Measurements from ENCODE around the gene CERS6.

Gene CERS6

DNA sequence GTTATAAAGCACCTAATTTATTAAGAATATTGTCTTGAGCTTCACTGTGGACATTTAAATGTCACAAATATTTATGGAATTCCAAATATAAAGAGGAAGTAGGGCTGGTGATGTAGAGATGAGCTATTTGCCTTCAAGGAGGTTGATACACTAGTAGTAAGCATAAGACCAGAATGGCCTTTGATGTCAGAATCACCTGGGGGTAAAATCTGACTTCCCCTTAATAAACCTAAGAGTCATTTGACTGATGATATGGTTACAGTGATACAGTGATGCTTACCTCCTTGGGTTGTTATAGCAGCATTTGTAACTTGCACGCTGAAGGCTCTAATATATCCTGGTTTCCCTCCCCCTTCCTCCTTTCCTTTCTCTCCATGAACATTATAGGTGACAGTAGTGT lies 143.7 kb downstream of the CERS6 start:
- no peak for DNase-seq (ENCODE audit: low read depth, low spot score)
- TF ChIP-seq CTCF (IDR thresholded peaks at IDR 0.05; ENCODE audit: insufficient read depth, low read length, missing control alignments), result no peak
- POLR2A ChIA-PET, result no interaction called here
- no peak overlapping the region for H3K4me3 ChIP-seq (ENCODE audit: low read depth, low read length)
- CTCF ChIA-PET, result interaction anchor here (1.5 kb wide), 1 partner anchor 9 kb away, joined by 3 read pairs; no protein-coding TSS in a partner anchor

- TF ChIP-seq CTCF (IDR thresholded peaks at IDR 0.05; ENCODE audit: insufficient read depth, low read length, missing control alignments), result no peak
- H3K4me3 ChIP-seq (ENCODE audit: low read depth, low read length), result no peak overlapping the region
- ChIA-PET CTCF (no interaction called here), POLR2A (no interaction called here)
- no peak for DNase-seq (ENCODE audit: low read depth, low spot score)
Observed at GRCh38 chr2:168600949-168601348, 144.9 kb downstream of the CERS6 start.

DNA sequence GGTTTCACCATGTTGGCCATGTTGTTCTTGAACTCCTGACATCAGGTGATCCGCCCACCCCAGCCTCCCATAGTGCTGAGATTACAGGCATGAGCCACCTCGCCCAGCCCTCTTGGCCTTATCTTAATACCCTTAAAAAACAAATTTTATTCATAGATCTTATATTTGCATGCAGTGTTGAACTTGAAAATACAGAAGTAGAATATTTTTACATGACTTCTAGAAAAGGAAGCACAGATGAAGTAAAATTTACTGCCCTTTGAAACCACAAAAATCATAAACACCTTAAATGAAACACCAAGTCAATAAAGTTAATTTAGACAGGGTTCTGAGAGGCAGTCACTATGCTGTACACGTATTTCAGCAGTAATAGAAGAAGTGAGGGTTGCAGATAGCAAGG lies 145.7 kb downstream of the CERS6 start:
- POLR2A ChIA-PET, result no interaction called here
- TF ChIP-seq CTCF (IDR thresholded peaks at IDR 0.05; ENCODE audit: insufficient read depth, low read length, missing control alignments), result no peak
- DNase-seq (ENCODE audit: low read depth, low spot score), result no peak
- CTCF ChIA-PET, result no interaction called here
- no peak overlapping the region for H3K4me3 ChIP-seq (ENCODE audit: low read depth, low read length)

DNA sequence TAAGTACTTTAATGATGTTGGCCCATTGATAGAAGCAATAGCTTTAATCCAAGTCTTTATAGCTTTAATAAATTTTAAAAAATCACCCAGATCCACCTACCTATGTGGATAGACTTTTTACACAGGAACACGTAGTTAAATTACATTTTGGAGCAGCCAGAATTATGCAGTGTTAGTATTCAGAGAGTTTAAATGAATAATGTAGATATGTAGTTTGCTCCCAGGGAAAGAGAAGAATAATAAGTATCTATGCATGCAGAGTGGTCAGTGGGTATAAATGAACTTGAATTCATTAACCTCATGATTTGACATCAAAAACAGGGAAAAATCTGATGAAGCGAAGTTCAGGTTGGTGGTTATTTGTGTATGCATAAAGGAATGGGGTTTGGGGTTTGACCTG lies 146.3 kb downstream of the CERS6 start:
- no peak for DNase-seq (ENCODE audit: low read depth, low spot score)
- ChIA-PET CTCF (no interaction called here), POLR2A (no interaction called here)
- TF ChIP-seq CTCF (IDR thresholded peaks at IDR 0.05; ENCODE audit: insufficient read depth, low read length, missing control alignments), result no peak
- no peak overlapping the region for H3K4me3 ChIP-seq (ENCODE audit: low read depth, low read length)

- no peak overlapping the region for H3K4me3 ChIP-seq (ENCODE audit: low read depth, low read length)
- TF ChIP-seq CTCF (IDR thresholded peaks at IDR 0.05; ENCODE audit: insufficient read depth, low read length, missing control alignments), result no peak
- CTCF ChIA-PET, result no interaction called here
- no peak for DNase-seq (ENCODE audit: low read depth, low spot score)
- POLR2A ChIA-PET, result no interaction called here
Observed at GRCh38 chr2:168602846-168603401, 146.9 kb downstream of the CERS6 start.

DNA sequence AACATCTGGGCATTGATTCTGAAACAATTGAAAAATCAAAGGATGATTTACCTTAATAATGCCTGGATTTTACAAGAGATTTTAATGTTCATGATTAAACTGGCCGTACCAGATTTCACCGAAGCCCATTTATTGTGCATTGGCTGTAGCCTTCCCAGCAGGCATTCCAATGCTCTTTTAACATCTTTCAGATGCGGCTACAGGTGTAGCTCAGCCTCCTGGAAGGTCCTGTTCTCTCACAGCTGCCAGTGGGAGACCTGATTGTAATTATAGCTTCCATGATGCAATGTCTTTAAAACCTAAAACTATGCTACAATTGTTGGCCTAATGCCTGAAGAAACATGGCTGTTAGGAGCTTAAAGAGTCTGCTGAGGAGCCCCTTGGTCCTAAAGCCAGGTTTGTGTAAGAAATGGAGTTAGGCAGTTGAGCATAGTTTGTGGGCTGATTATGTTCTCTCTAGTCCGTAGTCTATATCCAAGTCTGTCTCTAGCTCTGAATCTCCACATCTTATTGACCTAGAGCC lies 147.4 kb downstream of the CERS6 start:
- no peak for DNase-seq (ENCODE audit: low read depth, low spot score)
- no peak overlapping the region for H3K4me3 ChIP-seq (ENCODE audit: low read depth, low read length)
- TF ChIP-seq CTCF (IDR thresholded peaks at IDR 0.05; ENCODE audit: insufficient read depth, low read length, missing control alignments), result no peak
- ChIA-PET CTCF (interaction anchor here (0.9 kb wide), 1 partner anchor 13 kb away, joined by 3 read pairs; no protein-coding TSS in a partner anchor), POLR2A (no interaction called here)
